Left renal cortex interstitium (tissue), 4 donors: ENCODE measurements around the gene MYPOP. TPM values are rescaled to one million over a fixed set of nuclear protein-coding genes. Genes with fewer than 3 reads are reported as not detected.

Experiments
- DNase-seq, 4 donors: peaks; one replicate each; pipeline ENCODE4 v3.0.0-alpha.2; 2013; ENCODE audit warnings: low read depth in 4 of 4, low spot score in 2 of 4, missing footprints in 1 of 4
- polyA plus RNA-seq, 4 donors: library from polyadenylated mRNA; unstranded; fragments of 120-200 nt; gene quantifications; one replicate each; pipeline ENCODE4 v1.2.1, GENCODE V29; 2013; ENCODE audit not compliant: insufficient read length in 4 of 4

MYPOP gene
- 1 to 10 TPM; 3.7 to 7.2 (median 5.8) TPM for polyA plus RNA-seq

- DNase-seq: no peak
Measured at GRCh38 chr19:45901912-45902650, at the start of gene MYPOP. TSS of gene MYPOP (minus strand) at chr19:45902613. CDS start at chr19:45901773, 840 bp downstream.

GRCh38 chr19:45947926-45948325 is 45.5 kb upstream of the MYPOP start:
- no peak for DNase-seq

GRCh38 chr19:45940515-45940805 is 38.0 kb upstream of the MYPOP start:
- DNase-seq: no peak

GRCh38 chr19:45939792-45940514 is 37.5 kb upstream of the MYPOP start:
- no peak for DNase-seq

- DNase-seq: no peak
Measured at GRCh38 chr19:45938733-45939319, 36.4 kb upstream of the MYPOP start.

- no peak for DNase-seq
Measured at GRCh38 chr19:45935267-45935666, 32.9 kb upstream of the MYPOP start.

GRCh38 chr19:45934551-45935230 is 32.3 kb upstream of the MYPOP start:
- no peak for DNase-seq

GRCh38 chr19:45933759-45934158 is 31.3 kb upstream of the MYPOP start:
- DNase-seq: no peak

GRCh38 chr19:45931055-45931454 is 28.6 kb upstream of the MYPOP start:
- no peak for DNase-seq

GRCh38 chr19:45929247-45929646 is 26.8 kb upstream of the MYPOP start:
- DNase-seq: no peak

- DNase-seq: peak; percentile 47 to 79 (median 66)
Measured at GRCh38 chr19:45927565-45928261, 25.3 kb upstream of the MYPOP start.

GRCh38 chr19:45924891-45925447 is 22.6 kb upstream of the MYPOP start:
- DNase-seq: no peak

- DNase-seq: no peak
Measured at GRCh38 chr19:45922281-45922680, 19.9 kb upstream of the MYPOP start.

- DNase-seq: no peak
Measured at GRCh38 chr19:45920458-45920857, 18.0 kb upstream of the MYPOP start.

- no peak for DNase-seq
Measured at GRCh38 chr19:45919678-45920077, 17.3 kb upstream of the MYPOP start.

GRCh38 chr19:45918721-45919120 is 16.3 kb upstream of the MYPOP start:
- DNase-seq: no peak

GRCh38 chr19:45917421-45918091 is 15.1 kb upstream of the MYPOP start:
- DNase-seq: no peak

GRCh38 chr19:45913874-45914830 is 11.7 kb upstream of the MYPOP start, which contains the start of gene NANOS2:
TSS of gene NANOS2 (minus strand) at chr19:45914778. CDS start at chr19:45914693, 85 bp downstream.
- DNase-seq: no peak

GRCh38 chr19:45911291-45911690 is 8.9 kb upstream of the MYPOP start:
- DNase-seq: no peak
